GM19035 (cell line): ENCODE results near the gene IRF1.

Experiments used
- ATAC-seq: cut with Tn5 transposase; IDR thresholded peaks from one replicate; pipeline ENCODE4 v1.9.1; 2021; ENCODE audit not compliant: unreplicated experiment

The IRF1 gene

DNA sequence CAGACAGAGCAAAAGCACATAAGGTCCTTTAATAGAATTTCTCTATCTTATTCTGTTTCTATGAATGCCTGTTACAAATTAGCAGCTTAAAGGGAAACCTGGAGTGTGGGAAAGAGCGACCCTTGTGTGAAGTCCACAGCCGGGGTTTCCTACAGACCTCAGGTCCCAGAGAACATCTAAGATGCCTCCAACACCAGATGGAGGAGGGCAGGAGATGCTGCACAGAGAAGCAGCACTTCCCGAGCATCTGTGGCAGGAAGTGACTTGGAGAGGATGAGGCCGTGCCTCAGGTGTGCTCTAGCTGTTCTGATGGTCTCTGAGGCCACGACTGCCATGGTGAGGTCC lies 26.8 kb downstream of the IRF1 start:
- no peak for ATAC-seq

DNA sequence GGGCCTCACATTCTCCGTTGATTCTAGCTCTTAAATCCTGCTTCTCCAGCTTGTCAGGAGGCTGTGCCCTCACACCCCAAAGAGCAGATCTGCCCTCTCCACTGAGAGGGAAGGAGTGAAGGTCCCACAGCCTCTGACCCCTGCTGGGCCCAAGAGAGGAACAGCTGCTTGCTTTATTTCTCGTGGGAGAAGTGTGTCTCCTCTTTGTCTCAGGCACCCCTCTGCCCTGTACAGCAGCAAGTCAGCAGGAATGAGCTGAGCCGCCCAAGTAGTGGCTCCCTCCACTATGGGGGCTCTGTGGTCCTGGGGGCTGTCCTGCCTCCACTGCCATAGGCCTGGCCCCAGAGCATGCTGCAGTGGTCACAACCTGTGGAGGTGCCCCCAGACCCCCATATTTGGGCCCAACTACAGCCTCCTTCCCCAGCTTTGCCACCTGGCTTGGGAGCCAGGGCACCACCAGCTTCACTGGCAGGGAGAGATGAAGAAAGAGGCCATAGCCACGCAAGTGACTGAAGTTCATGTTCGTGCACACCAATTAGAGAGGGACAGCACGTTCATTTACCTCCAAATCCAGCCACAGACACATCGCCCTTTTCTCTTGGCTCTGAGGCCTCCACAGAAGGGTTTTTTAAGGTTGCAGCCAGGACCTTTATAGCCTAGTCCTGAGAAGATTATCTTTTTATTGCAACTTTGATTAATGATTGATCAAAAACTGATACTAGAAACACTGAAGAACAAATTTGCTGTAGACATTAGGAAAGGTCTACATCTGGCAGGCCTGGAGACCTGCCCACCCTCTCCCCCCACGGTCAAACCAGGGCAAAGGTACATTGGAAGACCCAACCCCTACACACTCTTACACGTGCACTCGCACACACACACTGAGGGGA lies 27.5 kb downstream of the IRF1 start:
- no peak for ATAC-seq

DNA sequence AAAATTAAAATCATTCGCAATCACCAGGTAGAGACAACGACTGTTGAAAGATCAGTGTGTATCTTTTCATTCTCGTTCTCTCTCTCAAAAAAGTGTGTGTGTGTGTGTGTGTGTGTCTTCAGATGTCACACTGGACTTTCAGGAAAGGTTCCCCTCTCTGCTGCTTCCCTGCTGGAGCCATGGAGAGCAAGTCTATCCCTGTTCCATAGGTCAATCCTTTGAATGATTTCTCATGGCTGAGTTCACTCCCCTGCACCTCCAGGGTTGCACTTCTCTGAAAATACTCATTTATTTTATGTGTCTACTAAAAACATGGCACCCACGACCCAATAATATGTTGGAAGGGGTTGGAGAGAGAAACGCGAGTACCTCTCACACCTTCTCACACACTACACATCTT lies 28.2 kb downstream of the IRF1 start:
- no peak for ATAC-seq

DNA sequence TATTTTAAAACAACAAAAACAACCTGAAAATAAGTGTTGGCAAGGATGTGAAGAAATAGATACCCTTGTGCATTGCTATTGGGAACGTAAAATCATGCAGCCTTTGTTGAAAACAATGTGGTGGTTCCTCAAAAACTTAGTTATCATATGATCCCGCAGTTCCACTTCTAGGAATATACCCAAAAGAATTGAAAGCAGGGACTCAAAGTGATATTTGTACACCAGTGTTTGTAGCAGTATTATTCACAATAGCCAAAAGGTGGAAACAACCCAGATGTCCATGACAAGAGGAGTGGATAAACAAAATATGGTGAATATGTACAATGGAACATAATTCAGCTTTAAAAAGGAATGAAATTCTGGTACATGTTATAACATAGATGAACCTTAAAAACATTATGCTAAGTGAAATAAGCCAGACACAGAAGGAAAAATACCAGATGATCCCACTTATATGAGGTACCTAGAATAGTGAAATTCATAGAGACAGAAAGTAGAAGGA lies 29.0 kb downstream of the IRF1 start:
- ATAC-seq: no peak

DNA sequence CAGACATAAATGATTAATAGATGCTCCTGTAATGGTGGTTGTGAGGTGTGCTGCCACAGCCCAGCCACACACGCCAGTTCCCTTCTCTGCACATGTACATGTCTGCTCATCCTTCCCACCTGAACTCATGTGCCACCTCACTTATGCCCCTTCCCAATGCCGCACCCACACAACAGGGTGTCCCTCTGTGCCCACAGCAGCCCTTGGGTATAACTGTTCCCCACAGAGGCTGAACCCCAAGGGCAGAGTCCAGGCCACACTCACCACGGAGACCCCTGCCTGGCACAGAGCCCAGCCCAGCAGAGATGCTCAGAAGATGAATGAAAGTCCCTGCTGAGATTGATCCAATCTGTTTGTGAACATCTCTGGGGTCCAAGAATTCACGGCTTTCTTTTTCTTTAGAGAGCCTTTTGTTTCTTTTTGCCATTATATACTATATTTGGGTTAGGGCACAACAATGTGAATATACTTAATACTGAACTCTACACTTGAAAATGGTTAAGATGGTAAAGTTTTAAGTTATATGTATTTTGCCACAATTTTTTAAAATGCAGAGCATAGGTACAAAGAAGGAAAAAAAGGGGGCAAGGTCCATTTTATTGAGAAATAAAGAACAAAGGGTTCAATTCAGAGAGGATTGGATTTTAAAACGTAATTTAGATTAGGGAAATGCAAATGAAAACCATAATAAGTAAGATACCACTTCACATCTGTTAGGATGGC lies 29.6 kb downstream of the IRF1 start:
- no peak for ATAC-seq

DNA sequence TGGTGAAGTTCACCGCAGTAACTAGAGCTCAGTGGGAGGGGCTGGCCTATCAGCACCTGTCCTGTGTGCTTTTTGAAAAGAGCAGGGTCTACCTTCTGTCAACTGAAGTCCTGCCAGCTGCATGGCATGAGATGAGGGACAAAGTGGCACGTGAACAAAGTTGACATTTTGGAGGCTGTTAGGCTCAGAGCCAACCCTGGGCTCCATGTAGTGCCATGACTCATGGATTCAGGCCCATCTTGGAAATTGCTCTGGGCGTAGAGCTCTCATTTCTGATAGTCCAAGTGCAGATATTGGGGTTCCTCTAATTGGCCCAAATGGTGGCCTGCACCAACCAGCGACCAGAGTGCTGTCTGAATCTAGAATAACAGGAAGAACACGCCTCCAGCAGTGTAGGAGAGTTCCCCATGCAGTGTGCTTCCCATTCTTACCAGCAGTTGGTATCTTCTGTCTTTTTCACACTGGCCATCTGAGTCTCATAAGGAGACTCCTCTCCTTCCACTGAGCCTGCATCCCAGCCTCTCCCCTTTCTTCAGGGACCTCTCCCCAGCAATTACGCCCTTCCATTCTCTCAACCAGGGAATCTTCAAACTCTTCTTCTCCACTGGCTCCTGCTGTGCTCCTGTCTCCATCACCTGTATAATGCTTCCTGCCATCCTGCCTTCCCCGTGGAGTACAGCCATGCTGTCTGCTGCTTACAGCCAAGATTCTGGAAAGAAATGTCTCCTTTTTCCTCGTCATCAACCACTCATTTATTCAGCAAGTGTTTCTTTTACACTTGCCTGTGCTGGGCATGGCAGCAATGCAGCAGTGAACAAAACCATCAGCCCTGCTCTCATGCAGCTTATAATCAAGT lies 30.4 kb downstream of the IRF1 start:
- ATAC-seq: no peak

DNA sequence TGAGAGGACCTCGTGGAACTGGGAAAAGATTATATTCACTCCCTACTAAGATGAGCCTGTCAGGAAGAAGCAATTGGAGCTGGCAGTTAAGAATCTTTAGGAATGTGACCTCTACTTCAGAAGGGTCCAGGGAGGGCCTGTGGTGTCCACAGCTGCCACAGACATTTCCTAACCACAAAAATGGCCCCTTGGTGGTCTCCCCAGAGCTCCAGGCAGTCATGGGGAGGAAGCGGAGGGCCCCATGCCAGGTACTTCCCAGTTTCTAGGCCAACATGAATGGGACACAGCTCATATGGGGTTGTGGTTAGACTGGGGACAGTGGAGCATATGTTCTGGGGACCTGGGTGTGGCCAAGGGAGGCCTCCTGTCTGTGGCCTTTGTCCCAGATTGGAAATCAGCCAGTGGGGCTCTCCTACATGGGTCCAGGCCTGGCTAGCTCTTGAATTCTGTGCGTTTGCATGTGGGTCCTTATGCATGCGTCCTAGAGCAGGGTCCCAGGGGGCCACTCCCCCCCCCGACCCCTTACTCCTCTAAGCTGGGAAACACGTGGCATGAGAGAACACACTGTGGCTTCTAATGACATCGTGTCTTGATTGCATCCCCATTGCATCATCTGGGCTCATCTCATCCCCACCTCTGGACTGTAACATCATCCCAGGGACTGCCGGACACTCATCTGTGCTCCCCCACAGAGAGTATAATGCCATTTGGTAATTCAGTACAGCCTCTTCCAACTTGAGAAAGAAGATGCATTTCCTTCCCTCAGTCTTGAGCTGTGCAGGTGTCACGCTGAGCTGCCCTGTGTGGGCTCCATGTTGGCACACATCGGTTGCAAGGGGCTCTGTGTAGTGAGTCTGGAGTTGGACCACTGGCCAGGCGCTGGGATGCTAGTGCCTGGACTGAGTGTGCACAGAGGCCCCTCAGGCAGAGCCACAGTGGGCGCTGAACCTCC lies 31.3 kb downstream of the IRF1 start:
- ATAC-seq: no peak

DNA sequence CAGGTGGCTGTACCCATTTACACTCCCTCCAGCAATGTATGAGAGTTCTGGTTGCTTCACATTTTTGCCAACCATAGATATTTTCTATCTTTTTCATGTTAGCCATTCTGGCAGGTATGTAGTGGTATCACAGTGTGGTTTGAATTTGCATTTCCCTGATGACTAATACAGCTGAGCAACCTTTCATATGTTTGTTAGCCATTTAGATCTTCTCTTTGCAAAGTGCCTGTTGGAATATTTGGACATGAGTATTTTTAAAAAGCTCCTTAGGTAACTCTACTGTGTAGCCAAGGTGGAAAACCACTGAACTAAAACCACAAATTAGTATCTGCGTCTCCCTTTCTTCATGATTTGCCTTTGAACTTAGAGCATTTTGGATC lies 31.9 kb downstream of the IRF1 start:
- peak; percentile 43 for ATAC-seq

DNA sequence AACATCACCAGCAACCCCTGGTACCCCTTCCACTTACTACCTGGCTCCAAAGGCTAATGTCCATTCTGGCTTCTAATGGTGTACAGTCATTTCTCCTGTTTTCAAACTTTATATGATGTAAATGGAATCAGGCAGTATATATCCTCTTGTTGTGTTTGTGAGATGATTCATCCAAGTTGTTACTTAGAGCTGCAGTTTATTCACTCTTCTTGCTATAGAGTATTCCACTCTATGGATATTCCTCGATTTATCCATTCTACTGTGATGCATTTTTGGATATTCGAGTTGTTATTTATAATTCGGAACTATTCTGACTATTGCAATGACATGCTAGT lies 32.4 kb downstream of the IRF1 start:
- ATAC-seq: no peak

DNA sequence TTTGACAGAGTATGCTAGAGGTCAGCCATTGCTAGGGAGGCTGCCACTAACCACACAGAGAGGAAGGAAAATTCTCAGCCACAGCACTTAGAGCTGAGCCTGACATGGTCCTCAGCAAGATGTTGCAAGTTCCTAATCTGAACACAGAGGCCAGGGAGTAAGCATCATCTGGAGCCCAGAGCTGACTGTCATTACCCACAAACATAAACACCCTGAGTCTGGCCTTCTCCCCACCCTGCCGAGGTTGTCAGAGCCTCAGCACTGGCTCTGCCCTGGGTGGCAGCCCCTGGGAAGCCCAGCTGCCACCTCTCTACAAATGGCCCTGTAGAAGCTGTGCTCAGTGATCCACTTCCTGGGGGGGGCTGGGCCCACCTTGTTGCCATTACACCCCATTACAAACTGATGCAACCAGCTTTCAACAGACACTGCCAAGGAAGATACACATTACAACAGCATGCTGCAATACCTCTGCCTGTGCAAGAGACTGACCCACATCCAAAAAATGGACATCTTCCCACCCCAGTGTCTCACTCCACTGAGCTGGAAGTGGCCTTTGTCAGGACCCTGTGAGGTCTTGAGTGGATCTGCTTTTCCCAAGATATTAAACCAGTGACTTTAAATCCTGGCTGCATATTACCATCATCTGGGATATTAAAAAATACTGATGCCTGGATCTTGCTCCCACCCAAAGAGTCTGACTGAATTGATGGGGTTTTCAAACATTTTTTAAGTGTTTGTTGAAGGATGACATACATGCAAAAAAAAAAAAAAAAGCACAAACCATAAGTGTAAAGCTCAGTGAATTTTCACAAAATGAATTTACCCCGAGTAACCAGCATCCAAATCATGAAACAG lies 33.0 kb downstream of the IRF1 start:
- ATAC-seq: peak; percentile 2

DNA sequence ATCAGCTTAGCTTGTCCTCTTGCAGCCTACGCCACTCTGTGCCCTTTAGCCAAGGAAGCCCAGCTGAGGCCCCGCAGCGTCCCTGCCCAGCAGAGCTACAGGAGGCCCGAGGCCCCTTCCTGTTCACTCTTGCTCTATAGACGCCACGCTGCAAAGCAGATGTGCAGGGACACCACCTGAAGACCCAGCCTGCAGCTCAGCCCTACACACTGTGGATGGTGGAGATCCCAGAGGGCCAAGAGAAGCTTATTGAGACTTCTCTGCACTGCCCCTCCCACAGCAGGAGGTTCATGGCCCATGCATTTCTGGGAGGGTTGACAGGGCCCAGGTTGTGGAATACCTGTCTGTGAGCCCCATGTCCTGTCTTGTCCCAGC lies 33.6 kb downstream of the IRF1 start:
- ATAC-seq: peak; percentile 28

DNA sequence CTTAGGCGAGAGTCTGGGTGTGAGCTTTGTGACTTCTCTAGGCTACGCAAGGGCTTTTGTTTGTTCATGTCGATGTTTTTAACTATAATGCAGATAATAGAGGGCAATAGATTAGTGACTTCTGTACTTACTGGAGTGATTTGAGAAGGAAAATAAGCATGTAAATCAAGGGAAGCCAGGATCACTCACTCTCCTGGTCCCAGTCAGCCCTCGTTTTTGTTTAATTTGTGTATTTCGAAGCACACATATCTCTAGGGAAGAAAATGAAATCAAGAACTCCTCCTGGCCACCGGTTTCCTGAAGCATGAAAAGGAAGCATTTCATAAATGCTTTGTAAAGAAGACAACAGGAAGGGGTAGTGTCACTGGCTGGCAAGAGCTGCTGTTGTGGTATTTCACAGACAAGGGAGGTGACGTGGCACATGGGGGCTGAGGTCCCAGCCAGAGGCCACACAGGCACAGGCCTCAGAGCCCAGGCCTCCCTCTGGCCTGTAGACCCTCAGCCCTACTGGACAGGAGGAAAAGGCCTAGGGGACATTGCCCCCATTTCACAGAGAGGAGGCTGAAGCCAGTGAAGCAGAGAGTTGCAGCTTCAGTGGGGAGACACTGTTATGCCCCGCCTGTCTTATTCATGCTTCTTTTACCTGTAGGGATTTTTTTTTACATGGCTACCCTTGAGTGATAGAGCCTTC lies 34.1 kb downstream of the IRF1 start:
- peak; percentile 59 for ATAC-seq

DNA sequence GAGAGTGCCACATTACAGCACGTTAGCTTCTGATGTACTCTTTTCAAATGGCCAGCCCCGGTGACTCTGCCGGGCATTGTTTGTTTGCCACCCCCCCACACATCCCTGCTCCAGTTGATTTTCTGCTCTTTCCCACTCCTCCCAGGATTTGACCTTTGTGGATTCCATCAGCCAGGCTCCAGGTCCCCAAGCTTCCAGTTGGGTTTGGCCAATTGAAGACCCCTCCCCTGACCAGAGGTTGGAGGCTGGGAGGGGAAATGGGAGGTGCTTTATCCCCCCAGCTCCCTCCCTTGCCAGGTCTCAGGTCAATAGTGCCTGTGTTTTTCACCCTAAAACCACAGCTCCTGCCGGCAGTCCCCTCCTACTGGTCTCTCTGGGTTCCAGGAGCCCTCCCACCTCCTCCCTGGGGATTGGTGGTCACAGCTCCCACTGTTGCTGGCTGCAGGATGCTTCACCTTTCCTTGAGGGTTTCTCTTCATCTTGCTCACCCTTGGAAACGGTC lies 34.9 kb downstream of the IRF1 start:
- ATAC-seq: no peak

DNA sequence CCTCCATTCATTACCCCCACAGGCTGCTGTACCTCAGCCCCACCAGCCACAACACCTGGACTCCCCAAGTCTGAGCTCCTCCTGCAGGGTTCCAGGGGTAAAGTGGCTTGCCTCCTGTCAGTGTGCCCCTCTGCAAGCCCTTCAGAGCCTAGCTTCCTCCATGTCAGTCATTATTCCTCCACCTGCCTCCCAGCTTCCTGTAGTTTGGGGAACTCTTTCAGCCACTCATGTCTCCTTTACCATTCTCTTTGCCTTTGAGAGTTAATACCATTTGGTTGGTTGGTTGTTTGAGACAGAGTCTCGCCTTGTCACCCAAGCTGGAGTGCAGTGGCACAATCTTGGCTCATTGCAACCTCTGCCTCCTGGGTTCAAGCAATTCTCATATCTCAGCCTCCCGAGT lies 36.2 kb downstream of the IRF1 start:
- no peak for ATAC-seq

DNA sequence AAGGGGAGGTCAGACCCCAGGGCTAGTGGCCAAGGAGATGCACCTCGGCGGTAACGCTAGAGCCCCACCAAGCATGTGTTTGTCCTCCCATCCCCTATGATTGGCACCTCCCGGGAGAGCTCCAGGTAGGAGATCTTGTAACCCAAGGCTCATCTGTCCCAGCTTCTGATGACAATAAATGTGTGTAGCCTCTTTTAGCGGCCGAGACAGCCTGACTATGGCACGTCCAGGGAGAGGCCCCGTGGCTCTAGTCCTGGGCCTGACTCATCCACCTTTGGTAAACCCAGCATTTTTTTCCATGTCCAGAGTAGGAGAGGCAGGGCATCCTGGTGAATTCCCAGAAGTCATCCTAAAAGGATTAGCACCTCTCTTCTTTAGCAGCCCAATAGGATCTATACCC lies 39.2 kb downstream of the IRF1 start:
- no peak for ATAC-seq

DNA sequence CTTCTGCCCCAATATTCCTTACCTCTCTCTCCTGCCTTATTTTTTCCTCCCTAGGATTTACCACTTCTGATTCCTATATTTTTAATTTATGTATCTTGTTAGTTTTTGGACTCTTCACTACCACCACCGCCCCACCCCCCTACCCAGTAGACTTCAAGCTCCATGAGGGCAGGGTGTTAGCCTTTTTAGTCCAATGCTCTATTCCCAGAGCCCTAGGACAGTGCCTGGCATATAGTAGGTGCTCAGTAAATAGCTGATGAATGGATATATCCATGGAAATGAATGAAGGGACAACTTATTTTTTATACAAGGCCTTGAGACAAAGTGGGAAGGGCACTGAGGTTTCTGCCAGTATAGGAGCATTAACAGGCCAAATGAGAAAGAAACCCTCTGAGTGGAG lies 41.5 kb downstream of the IRF1 start:
- ATAC-seq: no peak

DNA sequence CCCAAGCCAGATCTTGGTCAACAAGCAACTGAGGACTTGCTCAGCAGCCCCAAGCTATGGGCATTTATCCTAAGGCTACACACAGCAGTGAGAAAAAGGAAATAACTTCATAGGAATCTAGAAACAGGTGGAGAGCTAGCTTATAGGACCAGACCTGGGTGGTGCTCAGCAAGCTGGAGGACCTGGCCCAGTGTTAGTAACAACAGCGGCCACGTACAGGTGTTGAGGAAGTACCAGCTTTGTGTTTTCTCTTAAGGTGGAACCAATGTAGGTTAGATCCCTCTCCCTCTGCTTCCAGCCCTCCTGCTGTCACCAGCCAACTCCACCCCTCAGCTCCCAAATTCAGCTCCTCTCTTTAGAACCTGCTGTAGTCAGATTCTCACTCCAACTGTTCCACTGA lies 43.4 kb downstream of the IRF1 start:
- ATAC-seq: no peak

DNA sequence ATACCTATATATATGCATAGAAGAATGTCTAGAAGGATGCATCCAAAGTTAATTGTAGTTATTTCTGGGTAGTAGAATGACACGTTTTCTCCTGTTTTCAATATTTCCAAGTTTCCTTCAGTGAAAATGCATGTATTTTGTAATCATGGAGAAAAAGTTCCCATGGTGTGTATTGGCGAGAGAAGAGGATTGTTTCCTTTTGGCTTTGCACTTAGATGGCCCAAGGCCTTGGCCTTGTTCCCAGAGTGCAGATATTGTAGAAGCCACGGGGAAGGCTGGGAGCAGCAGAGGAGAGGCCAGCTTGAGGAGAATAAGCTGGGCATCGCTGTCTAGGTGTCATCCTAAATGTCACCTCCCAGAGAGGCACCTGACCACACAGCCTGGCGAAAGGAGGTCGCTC lies 44.0 kb downstream of the IRF1 start:
- ATAC-seq: no peak

DNA sequence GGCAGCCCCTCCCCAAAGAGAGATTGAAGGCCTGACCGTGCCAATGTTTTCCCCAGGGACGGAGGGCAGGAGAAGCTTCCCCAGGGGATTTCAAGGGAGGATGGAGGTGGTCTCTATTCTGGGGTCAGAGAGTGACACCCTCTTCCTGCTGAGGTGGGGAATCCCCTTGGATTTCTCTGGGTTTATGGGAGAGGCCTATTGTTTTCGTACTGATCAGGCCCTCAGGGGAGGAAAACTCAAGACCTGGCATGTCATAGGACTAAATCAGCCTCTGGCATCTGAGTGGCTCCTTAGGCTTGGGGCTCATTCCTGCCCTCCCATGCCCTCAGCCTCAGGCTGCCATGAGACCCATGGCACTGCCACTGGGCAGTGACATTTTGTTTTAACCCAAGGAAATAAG lies 44.6 kb downstream of the IRF1 start:
- ATAC-seq: no peak
